CD8-positive, alpha-beta memory T cell (primary cell): ENCODE data around the gene FGF1. TPM values are rescaled to one million over a fixed set of nuclear protein-coding genes. Genes with fewer than 3 reads are reported as not detected.

Experiments used
- CTCF ChIA-PET: fragments of 350-600 bp; sonication (Branson Sonifier 250); formaldehyde crosslinking; loops from one replicate; lab custom pipeline; 2021; ENCODE audit warnings: antibody characterized with exemption; lab: Charles Lee
- POLR2A ChIA-PET: fragments of 350-600 bp; sonication (Branson Sonifier 250); formaldehyde crosslinking; loops from one replicate; lab custom pipeline; 2021; ENCODE audit warnings: antibody characterized with exemption; lab: Charles Lee
- DNase-seq, 5 donors: peaks; one replicate each; pipeline versions ENCODE4 v3.0.0 to v3.0.0-alpha.2; 2020 to 2022; ENCODE audit warnings: mixed read lengths in 1 of 5
- H3K27ac ChIP-seq: one replicate; pipeline ENCODE4 v1.7.0; 2013; ENCODE audit warnings: low read depth, mild to moderate bottlenecking, low read length, moderate library complexity
- H3K27me3 ChIP-seq: 2 replicates; pipeline ENCODE4 v1.7.0; 2013; ENCODE audit warnings: low read length, mild to moderate bottlenecking; ENCODE audit not compliant: insufficient read depth, poor library complexity, severe bottlenecking
- H3K36me3 ChIP-seq: 2 replicates; pipeline ENCODE4 v1.7.0; 2013; ENCODE audit warnings: mild to moderate bottlenecking, low read length, moderate library complexity; ENCODE audit not compliant: insufficient read depth
- H3K4me1 ChIP-seq: 2 replicates; pipeline ENCODE4 v1.7.0; 2013; ENCODE audit warnings: mild to moderate bottlenecking, low read length, moderate library complexity; ENCODE audit not compliant: insufficient read depth
- H3K4me3 ChIP-seq: 2 replicates; pipeline ENCODE4 v1.7.0; 2013; ENCODE audit warnings: mild to moderate bottlenecking, low read length
- H3K9me3 ChIP-seq: 2 replicates; pipeline ENCODE4 v1.7.0; 2013; ENCODE audit warnings: mild to moderate bottlenecking, low read length
- H3K27ac Mint-ChIP-seq, 8 donors: one replicate each; pipeline ENCODE4 v1.8.0; 2020 to 2021; ENCODE audit warnings: mixed read lengths in 8 of 8, mild to moderate bottlenecking in 6 of 8, inconsistent platforms in 3 of 8, moderate library complexity in 3 of 8
- H3K27me3 Mint-ChIP-seq, 2 donors: one replicate each; pipeline ENCODE4 v1.8.0; 2020 to 2021; ENCODE audit warnings: mixed read lengths in 2 of 2, mild to moderate bottlenecking in 1 of 2, moderate library complexity in 1 of 2
- H3K36me3 Mint-ChIP-seq, 3 donors: one replicate each; pipeline ENCODE4 v1.8.0; 2020 to 2021; ENCODE audit warnings: mixed read lengths in 3 of 3, inconsistent platforms in 1 of 3, mild to moderate bottlenecking in 1 of 3
- H3K4me1 Mint-ChIP-seq, 3 donors: one replicate each; pipeline ENCODE4 v1.8.0; 2020 to 2021; ENCODE audit warnings: mixed read lengths in 3 of 3, inconsistent platforms in 1 of 3, mild to moderate bottlenecking in 1 of 3
- H3K4me3 Mint-ChIP-seq, 7 donors: one replicate each; pipeline ENCODE4 v1.8.0; 2020 to 2021; ENCODE audit warnings: mixed read lengths in 7 of 7, mild to moderate bottlenecking in 6 of 7, moderate library complexity in 4 of 7, inconsistent platforms in 2 of 7
- H3K9me3 Mint-ChIP-seq, 5 donors: one replicate each; pipeline ENCODE4 v1.8.0; 2020 to 2022; ENCODE audit warnings: mixed read lengths in 5 of 5, mild to moderate bottlenecking in 3 of 5, moderate library complexity in 2 of 5, inconsistent platforms in 1 of 5
- polyA plus RNA-seq: library from polyadenylated mRNA; unstranded; fragments of 300-500 nt; fragmentation: Illumina TruSeq; gene quantifications from one replicate; pipeline ENCODE4 v1.2.3, GENCODE V29; 2021
- total RNA-seq, 2 experiments: library from RNA; stranded (reverse); gene quantifications; one replicate each; pipeline ENCODE4 v1.2.3, GENCODE V29; 2021

The FGF1 gene
- total and polyA plus RNA-seq, 3 experiments from 2014 or later = not detected

- CTCF ChIA-PET = interaction anchor here (2.9 kb wide), 2 partner anchors 8 to 49 kb away, joined by 6 to 13 read pairs; no protein-coding TSS in a partner anchor
Observed at GRCh38 chr5:142664067-142664466, 21.8 kb downstream of the FGF1 start.

GRCh38 chr5:142663246-142663645, 22.6 kb downstream of the FGF1 start:
- no peaks in the 10 kb centered on the region for H3K9me3 ChIP-seq
- peaks cover 7 to 32% of the 10 kb centered on the region in 2 donors for H3K27me3 Mint-ChIP-seq
- H3K4me1 Mint-ChIP-seq = no peaks in the 10 kb centered on the region
- no peak overlapping the region for H3K27ac ChIP-seq
- no peaks in the 10 kb centered on the region for H3K4me1 ChIP-seq
- H3K9me3 Mint-ChIP-seq = no peaks in the 10 kb centered on the region
- no peaks in the 10 kb centered on the region for H3K36me3 Mint-ChIP-seq
- H3K27ac Mint-ChIP-seq = no peak overlapping the region
- H3K4me3 ChIP-seq = no peak overlapping the region
- H3K4me3 Mint-ChIP-seq = no peak overlapping the region
- CTCF ChIA-PET = interaction anchor here (2.9 kb wide), 1 partner anchor 50 kb away, joined by 6 read pairs; no protein-coding TSS in a partner anchor
- no peak for DNase-seq
- H3K36me3 ChIP-seq = no peaks in the 10 kb centered on the region
- POLR2A ChIA-PET = no interaction called here
- H3K27me3 ChIP-seq = no peaks in the 10 kb centered on the region

More at GRCh38 chr5:142664067-142664466, 21.8 kb downstream of the FGF1 start:
- Histone ChIP-seq H3K36me3 (no peaks in the 10 kb centered on the region), H3K9me3 (no peaks in the 10 kb centered on the region), H3K4me1 (no peaks in the 10 kb centered on the region), H3K27ac (no peak overlapping the region), H3K4me3 (no peak overlapping the region), H3K27me3 (no peaks in the 10 kb centered on the region)
- no peak for DNase-seq
- H3K27ac Mint-ChIP-seq = no peak overlapping the region
- H3K9me3 Mint-ChIP-seq = no peaks in the 10 kb centered on the region
- H3K36me3 Mint-ChIP-seq = no peaks in the 10 kb centered on the region
- no peaks in the 10 kb centered on the region for H3K4me1 Mint-ChIP-seq
- no peak overlapping the region for H3K4me3 Mint-ChIP-seq
- peaks cover 7 to 32% of the 10 kb centered on the region in 2 donors for H3K27me3 Mint-ChIP-seq
- POLR2A ChIA-PET = no interaction called here

- Mint-ChIP-seq H3K27ac (no peak overlapping the region), H3K9me3 (no peaks in the 10 kb centered on the region), H3K4me1 (no peaks in the 10 kb centered on the region), H3K4me3 (no peak overlapping the region), H3K36me3 (no peaks in the 10 kb centered on the region), H3K27me3 (peaks cover 8 to 37% of the 10 kb centered on the region in 2 donors)
- ChIA-PET CTCF (interaction anchor here (2.9 kb wide), 1 partner anchor 51 kb away, joined by 6 read pairs; no protein-coding TSS in a partner anchor), POLR2A (no interaction called here)
- H3K4me3 ChIP-seq = no peak overlapping the region
- no peaks in the 10 kb centered on the region for H3K27me3 ChIP-seq
- H3K36me3 ChIP-seq = no peaks in the 10 kb centered on the region
- no peaks in the 10 kb centered on the region for H3K9me3 ChIP-seq
- H3K27ac ChIP-seq = no peak overlapping the region
- no peak for DNase-seq
- no peaks in the 10 kb centered on the region for H3K4me1 ChIP-seq
Observed at GRCh38 chr5:142661957-142662356, 23.9 kb downstream of the FGF1 start.

GRCh38 chr5:142661143-142661542, 24.7 kb downstream of the FGF1 start:
- Mint-ChIP-seq H3K27me3 (peaks cover 8 to 37% of the 10 kb centered on the region in 2 donors), H3K9me3 (no peaks in the 10 kb centered on the region), H3K4me1 (no peaks in the 10 kb centered on the region), H3K36me3 (no peaks in the 10 kb centered on the region), H3K4me3 (no peak overlapping the region), H3K27ac (no peak overlapping the region)
- CTCF ChIA-PET = interaction anchor here (1.2 to 1.4 kb wide), 2 partner anchors 38 to 219 kb away, joined by 3 to 4 read pairs; no protein-coding TSS in a partner anchor
- POLR2A ChIA-PET = no interaction called here
- Histone ChIP-seq H3K4me1 (no peaks in the 10 kb centered on the region), H3K4me3 (no peak overlapping the region), H3K9me3 (no peaks in the 10 kb centered on the region), H3K27ac (no peak overlapping the region), H3K36me3 (no peaks in the 10 kb centered on the region), H3K27me3 (no peaks in the 10 kb centered on the region)
- no peak for DNase-seq

GRCh38 chr5:142660731-142661130, 25.2 kb downstream of the FGF1 start:
- Mint-ChIP-seq H3K36me3 (no peaks in the 10 kb centered on the region), H3K27me3 (peaks cover 8 to 41% of the 10 kb centered on the region in 2 donors), H3K27ac (no peak overlapping the region), H3K4me3 (peak overlapping the region in 1 of 7 donors; percentile 1), H3K4me1 (peaks cover 0 to 2% (median 2%) of the 10 kb centered on the region in 3 donors), H3K9me3 (no peaks in the 10 kb centered on the region)
- CTCF ChIA-PET = interaction anchor here (1.2 to 1.4 kb wide), 2 partner anchors 38 to 220 kb away, joined by 3 to 4 read pairs; no protein-coding TSS in a partner anchor
- Histone ChIP-seq H3K9me3 (no peaks in the 10 kb centered on the region), H3K27ac (no peak overlapping the region), H3K36me3 (no peaks in the 10 kb centered on the region), H3K4me3 (no peak overlapping the region), H3K4me1 (peaks cover 2% of the 10 kb centered on the region), H3K27me3 (no peaks in the 10 kb centered on the region)
- no peak for DNase-seq
- POLR2A ChIA-PET = no interaction called here

GRCh38 chr5:142660196-142660595, 25.7 kb downstream of the FGF1 start:
- H3K4me3 Mint-ChIP-seq = no peak overlapping the region
- CTCF ChIA-PET = interaction anchor here (0.7 to 1.4 kb wide), 5 partner anchors 10 to 228 kb away, joined by 3 to 6 read pairs (median 4); no protein-coding TSS in a partner anchor

GRCh38 chr5:142659405-142659804, 26.5 kb downstream of the FGF1 start:
- no peaks in the 10 kb centered on the region for H3K36me3 Mint-ChIP-seq

More at GRCh38 chr5:142660196-142660595, 25.7 kb downstream of the FGF1 start:
- H3K4me3 ChIP-seq = no peak overlapping the region
- no peaks in the 10 kb centered on the region for H3K9me3 Mint-ChIP-seq
- DNase-seq = no peak
- no peak overlapping the region for H3K27ac ChIP-seq
- H3K36me3 ChIP-seq = no peaks in the 10 kb centered on the region
- no peak overlapping the region for H3K27ac Mint-ChIP-seq
- H3K36me3 Mint-ChIP-seq = no peaks in the 10 kb centered on the region
- peaks cover 11 to 47% of the 10 kb centered on the region in 2 donors for H3K27me3 Mint-ChIP-seq
- peaks cover 5% of the 10 kb centered on the region for H3K27me3 ChIP-seq
- peaks cover 5% of the 10 kb centered on the region for H3K4me1 ChIP-seq
- POLR2A ChIA-PET = no interaction called here
- H3K9me3 ChIP-seq = no peaks in the 10 kb centered on the region
- H3K4me1 Mint-ChIP-seq = peaks cover 3 to 6% (median 6%) of the 10 kb centered on the region in 3 donors

GRCh38 chr5:142658278-142658677, 27.6 kb downstream of the FGF1 start:
- H3K4me1 ChIP-seq = peaks cover 5% of the 10 kb centered on the region
- H3K27ac Mint-ChIP-seq = no peak overlapping the region
- H3K27me3 Mint-ChIP-seq = peaks cover 11 to 48% of the 10 kb centered on the region in 2 donors
- H3K9me3 Mint-ChIP-seq = no peaks in the 10 kb centered on the region
- DNase-seq = no peak
- H3K27ac ChIP-seq = no peak overlapping the region
- H3K9me3 ChIP-seq = no peaks in the 10 kb centered on the region
- ChIA-PET POLR2A (no interaction called here), CTCF (interaction anchor here (1.4 kb wide), 1 partner anchor 40 kb away, joined by 4 read pairs; no protein-coding TSS in a partner anchor)
- no peaks in the 10 kb centered on the region for H3K36me3 ChIP-seq
- H3K4me3 Mint-ChIP-seq = no peak overlapping the region
- no peak overlapping the region for H3K4me3 ChIP-seq
- no peaks in the 10 kb centered on the region for H3K36me3 Mint-ChIP-seq
- H3K4me1 Mint-ChIP-seq = peaks cover 3 to 6% (median 6%) of the 10 kb centered on the region in 3 donors
- H3K27me3 ChIP-seq = peaks cover 7% of the 10 kb centered on the region

More at GRCh38 chr5:142659405-142659804, 26.5 kb downstream of the FGF1 start:
- Mint-ChIP-seq H3K4me1 (peaks cover 3 to 6% (median 6%) of the 10 kb centered on the region in 3 donors), H3K9me3 (no peaks in the 10 kb centered on the region), H3K27ac (no peak overlapping the region), H3K4me3 (no peak overlapping the region), H3K27me3 (peaks cover 11 to 51% of the 10 kb centered on the region in 2 donors)
- ChIA-PET POLR2A (no interaction called here), CTCF (interaction anchor here (0.7 to 1.3 kb wide), 3 partner anchors 9 to 229 kb away, joined by 3 to 6 read pairs (median 4); no protein-coding TSS in a partner anchor)
- no peak for DNase-seq
- Histone ChIP-seq H3K9me3 (no peaks in the 10 kb centered on the region), H3K27me3 (peaks cover 7% of the 10 kb centered on the region), H3K36me3 (no peaks in the 10 kb centered on the region), H3K27ac (no peak overlapping the region), H3K4me1 (peaks cover 5% of the 10 kb centered on the region), H3K4me3 (no peak overlapping the region)
